Activated naive CD4-positive, alpha-beta T cell treated with anti-CD3 and anti-CD28 coated beads for 36 hours (primary cell): ENCODE data around the gene CLIC4. TPM values are rescaled to one million over a fixed set of nuclear protein-coding genes. Genes with fewer than 3 reads are reported as not detected.

Experiments
- CTCF ChIA-PET: fragments of 350-600 bp; sonication (Branson Sonifier 250); formaldehyde crosslinking; loops from one replicate; lab custom pipeline; 2021; ENCODE audit warnings: antibody characterized with exemption; lab: Charles Lee
- DNase-seq: peaks from one replicate; pipeline ENCODE4 v3.0.0-alpha.2; 2020
- H3K27ac Mint-ChIP-seq: one replicate; pipeline ENCODE4 v1.8.0; 2021; ENCODE audit warnings: mild to moderate bottlenecking, mixed read lengths
- H3K27me3 Mint-ChIP-seq: one replicate; pipeline ENCODE4 v1.8.0; 2021; ENCODE audit warnings: low read depth, mixed read lengths
- H3K36me3 Mint-ChIP-seq: one replicate; pipeline ENCODE4 v1.8.0; 2021; ENCODE audit warnings: low read depth, mixed read lengths
- H3K4me1 Mint-ChIP-seq: one replicate; pipeline ENCODE4 v1.8.0; 2021; ENCODE audit warnings: low read depth, mixed read lengths
- H3K4me3 Mint-ChIP-seq: one replicate; pipeline ENCODE4 v1.8.0; 2021; ENCODE audit warnings: mild to moderate bottlenecking, moderate library complexity, mixed read lengths
- H3K9me3 Mint-ChIP-seq: one replicate; pipeline ENCODE4 v1.8.0; 2021; ENCODE audit warnings: mixed read lengths
- intact Hi-C: fragments of 100-400 bp; cut with micrococcal nuclease; formaldehyde crosslinking; loops from one replicate; pipeline ENCODE4 v1.15.1; 2023
- total RNA-seq, 2 experiments: library from RNA; stranded (reverse); gene quantifications; one replicate each; pipeline ENCODE4 v1.2.3, GENCODE V29; 2021

Gene CLIC4
- total RNA-seq, 2 experiments from 2014 or later = 38.0 to 44.3 TPM

DNA sequence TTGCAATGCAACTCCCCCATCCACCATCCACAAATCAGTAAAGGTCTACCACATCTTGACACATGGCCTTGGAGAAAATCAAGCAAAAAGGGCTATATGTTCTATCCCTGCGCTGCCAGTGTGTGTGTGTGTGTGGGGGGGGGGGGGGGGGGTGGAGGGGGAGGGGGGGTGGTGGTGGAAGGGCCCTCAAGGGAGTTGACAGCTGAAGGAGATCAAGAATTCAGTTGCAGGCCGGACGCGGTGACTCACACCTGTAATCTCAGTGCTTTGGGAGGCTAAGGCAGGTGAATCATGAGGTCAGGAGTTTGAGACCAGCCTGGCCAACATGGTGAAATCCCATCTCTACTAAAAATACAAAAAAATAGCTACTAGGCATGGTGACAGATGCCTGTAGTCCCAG lies 37.6 kb upstream of the CLIC4 start:
- intact Hi-C loops = no loop called here
- CTCF ChIA-PET = no interaction called here
- H3K27me3 Mint-ChIP-seq = no peaks in the 10 kb centered on the region

DNA sequence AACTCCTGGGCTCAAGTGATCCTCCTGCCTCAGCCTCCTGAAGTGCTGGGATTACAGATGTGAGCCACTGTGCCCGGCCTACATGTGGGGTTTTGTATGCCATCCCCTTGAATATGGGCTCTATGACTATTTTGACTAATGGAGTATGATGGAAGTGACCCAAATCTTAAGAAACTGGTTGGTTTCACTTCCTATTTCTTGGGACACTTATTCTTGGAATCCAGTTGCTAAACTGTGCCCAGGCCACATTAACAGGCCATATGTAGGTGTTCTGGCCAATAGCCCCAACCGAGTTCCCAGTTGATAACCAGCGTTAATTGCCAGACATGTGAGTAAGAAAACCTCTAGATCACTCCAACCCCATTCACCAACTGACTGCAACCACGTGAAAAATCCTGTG lies 36.3 kb upstream of the CLIC4 start:
- H3K27ac Mint-ChIP-seq = no peak overlapping the region
- H3K27me3 Mint-ChIP-seq = no peaks in the 10 kb centered on the region
- H3K36me3 Mint-ChIP-seq = no peaks in the 10 kb centered on the region
- H3K4me1 Mint-ChIP-seq = peaks cover 10% of the 10 kb centered on the region
- intact Hi-C loops = no loop called here
- DNase-seq = no peak
- CTCF ChIA-PET = no interaction called here
- H3K4me3 Mint-ChIP-seq = no peak overlapping the region
- no peaks in the 10 kb centered on the region for H3K9me3 Mint-ChIP-seq

More for the DNA sequence above, 37.6 kb upstream of the CLIC4 start:
- H3K9me3 Mint-ChIP-seq = no peaks in the 10 kb centered on the region
- DNase-seq = no peak
- peaks cover 10% of the 10 kb centered on the region for H3K4me1 Mint-ChIP-seq
- no peak overlapping the region for H3K4me3 Mint-ChIP-seq
- no peaks in the 10 kb centered on the region for H3K36me3 Mint-ChIP-seq
- H3K27ac Mint-ChIP-seq = no peak overlapping the region

DNA sequence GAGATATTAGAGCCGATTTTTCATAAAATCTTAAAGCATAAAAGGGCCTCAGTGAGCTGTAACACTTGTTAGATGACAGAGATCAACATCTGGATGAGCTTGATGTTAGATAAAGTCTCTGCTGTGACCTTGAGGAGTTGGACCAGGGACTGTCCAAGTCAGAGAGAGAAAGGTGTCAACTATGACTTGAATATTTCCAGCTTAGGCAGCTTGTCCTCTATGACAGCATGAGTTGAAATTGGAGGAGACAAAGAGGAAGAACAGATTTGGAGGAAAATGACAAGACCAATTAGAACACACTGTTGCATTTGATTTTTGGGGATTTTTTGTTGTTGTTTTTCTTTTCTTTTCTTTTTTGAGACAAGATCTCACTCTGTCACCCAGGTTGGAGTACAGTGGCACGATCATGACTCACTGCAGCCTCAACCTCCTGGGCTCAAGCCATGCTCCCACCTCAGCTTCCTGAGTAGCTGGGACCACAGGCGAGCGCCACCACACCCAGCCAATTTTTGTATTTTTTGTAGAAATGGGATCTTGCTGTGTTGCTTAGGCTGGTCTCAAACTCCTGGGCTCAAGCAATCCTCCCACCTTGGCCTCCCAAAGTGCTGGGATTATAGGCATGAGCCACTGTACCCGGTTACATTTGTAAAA lies 35.3 kb upstream of the CLIC4 start:
- Mint-ChIP-seq H3K4me1 (peaks cover 10% of the 10 kb centered on the region), H3K36me3 (no peaks in the 10 kb centered on the region), H3K27ac (no peak overlapping the region), H3K27me3 (no peaks in the 10 kb centered on the region), H3K4me3 (no peak overlapping the region), H3K9me3 (no peaks in the 10 kb centered on the region)
- CTCF ChIA-PET = interaction anchor here (0.7 to 1.0 kb wide), 3 partner anchors 21 to 812 kb away, joined by 3 to 8 read pairs (median 4); no protein-coding TSS in a partner anchor
- DNase-seq = no peak
- intact Hi-C loops = no loop called here

DNA sequence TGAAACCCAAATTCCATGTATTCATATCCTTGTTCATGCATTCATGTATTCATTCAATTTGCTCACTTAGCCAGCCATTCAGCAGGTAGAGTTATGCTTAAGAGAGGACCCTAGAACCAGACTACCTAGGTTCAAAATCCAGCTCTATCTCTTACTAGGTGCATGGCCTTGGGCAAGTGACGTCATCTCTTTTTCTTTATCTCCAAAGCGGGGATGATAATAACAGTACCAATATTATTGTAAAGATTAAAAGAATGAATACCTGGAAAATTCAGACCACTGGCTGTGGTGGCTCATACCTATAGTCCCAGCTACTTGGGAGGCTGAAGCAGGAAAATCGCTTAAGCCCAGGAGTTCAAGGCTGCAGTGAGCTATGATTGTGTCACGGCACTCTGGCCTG lies 33.9 kb upstream of the CLIC4 start:
- Mint-ChIP-seq H3K27me3 (no peaks in the 10 kb centered on the region), H3K4me1 (peaks cover 3% of the 10 kb centered on the region), H3K36me3 (no peaks in the 10 kb centered on the region), H3K9me3 (no peaks in the 10 kb centered on the region), H3K27ac (no peak overlapping the region), H3K4me3 (no peak overlapping the region)
- CTCF ChIA-PET = interaction anchor here (0.6 to 1.0 kb wide), 3 partner anchors 14 to 124 kb away, joined by 3 to 4 read pairs (median 3); no protein-coding TSS in a partner anchor
- DNase-seq = no peak
- intact Hi-C loops = no loop called here

DNA sequence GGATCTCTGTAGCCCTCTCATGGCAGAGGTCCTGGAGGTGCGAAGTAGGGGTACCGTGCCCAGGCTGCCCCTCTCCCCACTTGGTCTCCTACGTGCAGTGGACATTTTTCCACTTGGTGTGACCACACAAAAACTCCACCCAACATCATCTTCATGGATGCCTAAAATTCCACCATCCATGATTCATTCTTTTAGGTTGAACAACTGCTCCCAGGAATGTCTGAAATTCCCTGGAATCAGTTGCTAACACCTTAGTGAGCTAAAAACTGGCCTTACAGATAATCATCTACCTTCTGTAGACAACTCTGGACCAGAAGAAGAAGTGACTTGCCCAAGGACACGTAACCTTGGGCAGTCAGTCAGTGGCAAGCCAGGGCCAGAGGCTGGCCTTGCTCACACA lies 32.1 kb upstream of the CLIC4 start:
- DNase-seq = no peak
- Mint-ChIP-seq H3K27ac (no peak overlapping the region), H3K4me3 (no peak overlapping the region), H3K9me3 (no peaks in the 10 kb centered on the region), H3K36me3 (no peaks in the 10 kb centered on the region), H3K4me1 (peaks cover 3% of the 10 kb centered on the region), H3K27me3 (no peaks in the 10 kb centered on the region)
- intact Hi-C loops = no loop called here
- CTCF ChIA-PET = interaction anchor here (2.9 kb wide), 1 partner anchor 24 kb away, joined by 6 read pairs; no protein-coding TSS in a partner anchor

DNA sequence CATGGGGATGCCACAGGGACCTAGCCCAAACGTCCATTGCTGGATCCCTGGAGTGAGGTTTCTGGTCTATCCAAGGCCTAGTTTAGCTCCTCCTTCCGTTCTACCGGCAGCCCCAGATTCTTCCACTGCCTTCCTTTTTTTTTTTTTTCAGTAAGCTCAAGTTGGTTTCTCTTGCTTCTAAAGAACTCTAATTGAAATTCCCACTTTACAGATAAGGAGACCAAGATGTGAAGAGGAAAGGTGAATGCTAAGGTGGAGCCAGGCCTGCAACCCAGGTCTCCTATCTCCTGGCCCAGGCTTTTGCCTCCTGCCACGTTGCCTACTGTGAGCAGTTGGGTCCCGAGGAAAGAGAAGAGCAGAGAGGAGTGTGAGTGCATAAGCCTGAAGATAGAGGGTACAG lies 31.5 kb upstream of the CLIC4 start:
- H3K27ac Mint-ChIP-seq = no peak overlapping the region
- H3K4me1 Mint-ChIP-seq = peaks cover 3% of the 10 kb centered on the region
- H3K9me3 Mint-ChIP-seq = no peaks in the 10 kb centered on the region
- H3K36me3 Mint-ChIP-seq = no peaks in the 10 kb centered on the region
- intact Hi-C loops = no loop called here
- no peaks in the 10 kb centered on the region for H3K27me3 Mint-ChIP-seq
- DNase-seq = no peak
- no peak overlapping the region for H3K4me3 Mint-ChIP-seq
- CTCF ChIA-PET = interaction anchor here (0.6 to 2.9 kb wide), 2 partner anchors 25 to 490 kb away, joined by 3 to 6 read pairs; no protein-coding TSS in a partner anchor

DNA sequence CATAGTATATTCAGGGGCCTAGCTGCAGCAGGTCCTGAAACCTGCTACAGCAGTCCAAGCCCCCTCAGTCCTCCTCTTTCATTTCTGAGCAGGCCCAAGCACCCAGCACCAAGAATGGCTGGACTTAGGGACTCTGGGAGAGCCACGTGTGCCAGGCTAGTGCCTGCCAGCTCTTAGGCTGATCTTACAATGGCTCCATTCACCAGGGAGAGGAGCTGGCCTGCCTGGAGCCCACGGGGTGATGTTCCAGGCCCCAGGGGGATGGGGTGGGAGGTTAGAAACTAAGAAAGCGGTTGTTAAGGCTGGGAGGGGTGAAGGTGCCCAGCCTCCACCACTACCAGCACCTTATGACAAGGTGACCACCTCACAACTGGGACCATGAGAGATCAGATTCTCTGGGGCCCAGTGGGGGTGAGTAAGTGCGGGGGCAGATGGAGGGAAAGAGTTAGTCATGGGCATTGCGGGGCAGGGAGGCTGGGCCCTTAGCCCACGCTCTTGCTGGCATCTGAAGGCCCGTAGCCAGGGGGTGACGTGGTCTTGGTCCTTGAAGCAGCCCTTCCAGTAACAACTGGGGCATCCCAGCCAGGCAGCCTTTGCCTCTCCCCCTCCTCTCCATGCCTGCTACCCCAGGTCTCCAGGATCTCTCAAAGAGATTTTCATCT lies 30.3 kb upstream of the CLIC4 start:
- Mint-ChIP-seq H3K4me3 (no peak overlapping the region), H3K9me3 (no peaks in the 10 kb centered on the region), H3K4me1 (no peaks in the 10 kb centered on the region), H3K36me3 (no peaks in the 10 kb centered on the region), H3K27ac (no peak overlapping the region), H3K27me3 (no peaks in the 10 kb centered on the region)
- no peak for DNase-seq
- intact Hi-C loops = no loop called here
- CTCF ChIA-PET = interaction anchor here (0.5 to 2.9 kb wide), 2 partner anchors 26 to 1124 kb away, joined by 3 to 6 read pairs; no protein-coding TSS in a partner anchor

DNA sequence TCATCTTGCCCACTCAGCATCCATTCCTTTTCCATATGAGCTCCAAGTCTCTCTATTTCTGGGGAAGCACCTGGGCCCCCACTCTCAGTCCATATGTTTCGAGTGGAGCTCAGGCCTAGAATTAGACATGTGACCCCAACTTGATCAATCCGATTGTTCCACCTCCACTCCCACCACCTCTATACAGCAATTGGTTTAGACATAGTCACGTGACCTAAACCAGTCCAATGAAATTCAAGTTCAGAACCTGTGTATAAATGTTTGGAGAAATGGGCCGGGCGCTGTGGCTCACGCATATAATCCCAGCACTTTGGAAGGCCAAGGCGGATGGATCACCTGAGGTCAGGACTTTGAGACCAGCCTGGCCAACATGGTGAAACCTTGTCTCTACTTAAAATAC lies 29.6 kb upstream of the CLIC4 start:
- Mint-ChIP-seq H3K9me3 (no peaks in the 10 kb centered on the region), H3K4me3 (no peak overlapping the region), H3K27me3 (no peaks in the 10 kb centered on the region), H3K36me3 (no peaks in the 10 kb centered on the region), H3K4me1 (no peaks in the 10 kb centered on the region), H3K27ac (no peak overlapping the region)
- intact Hi-C loops = no loop called here
- DNase-seq = no peak
- CTCF ChIA-PET = no interaction called here

DNA sequence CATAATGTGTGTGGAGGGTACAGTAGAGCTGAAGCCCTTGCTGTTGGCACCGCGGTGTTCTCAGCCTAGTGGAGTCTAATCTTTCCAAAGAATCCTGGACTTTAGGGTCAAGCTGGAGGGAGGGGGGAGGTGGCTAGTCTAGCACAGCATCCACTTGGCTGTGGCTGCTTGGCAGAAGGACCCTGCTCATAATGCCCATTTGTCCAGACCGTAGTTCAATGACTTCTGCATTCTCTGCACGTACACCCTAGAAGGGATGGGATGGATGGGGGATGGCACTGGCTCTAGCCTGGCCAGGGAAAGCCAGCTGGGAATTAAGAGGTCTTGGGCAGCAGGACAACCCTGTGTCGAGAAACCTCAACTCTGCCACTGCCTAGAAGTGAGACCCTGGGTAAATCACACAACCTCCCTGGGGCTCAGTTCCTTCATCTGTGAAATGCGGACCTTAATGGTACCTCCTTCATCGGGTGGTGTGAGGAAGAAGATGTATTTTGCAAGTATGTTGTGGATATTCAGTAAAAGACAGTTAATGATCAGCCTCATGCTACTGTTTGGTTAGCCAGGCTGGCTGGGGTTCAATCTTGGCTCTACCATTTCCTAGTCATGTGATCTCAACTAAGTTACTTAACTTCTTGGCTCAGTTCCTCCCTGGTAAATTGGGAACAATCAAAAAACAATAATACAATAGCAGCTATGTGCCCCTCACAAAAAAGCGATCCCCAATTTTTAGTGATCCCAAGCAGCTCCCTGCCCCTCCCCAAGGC lies 27.2 kb upstream of the CLIC4 start:
- peaks cover 10% of the 10 kb centered on the region for H3K4me1 Mint-ChIP-seq
- DNase-seq = no peak
- peaks cover 2% of the 10 kb centered on the region for H3K9me3 Mint-ChIP-seq
- H3K27me3 Mint-ChIP-seq = no peaks in the 10 kb centered on the region
- no peak overlapping the region for H3K4me3 Mint-ChIP-seq
- intact Hi-C loops = no loop called here
- no peak overlapping the region for H3K27ac Mint-ChIP-seq
- no peaks in the 10 kb centered on the region for H3K36me3 Mint-ChIP-seq
- CTCF ChIA-PET = interaction anchor here (1.6 kb wide), 1 partner anchor 29 kb away, joined by 5 read pairs; no protein-coding TSS in a partner anchor

DNA sequence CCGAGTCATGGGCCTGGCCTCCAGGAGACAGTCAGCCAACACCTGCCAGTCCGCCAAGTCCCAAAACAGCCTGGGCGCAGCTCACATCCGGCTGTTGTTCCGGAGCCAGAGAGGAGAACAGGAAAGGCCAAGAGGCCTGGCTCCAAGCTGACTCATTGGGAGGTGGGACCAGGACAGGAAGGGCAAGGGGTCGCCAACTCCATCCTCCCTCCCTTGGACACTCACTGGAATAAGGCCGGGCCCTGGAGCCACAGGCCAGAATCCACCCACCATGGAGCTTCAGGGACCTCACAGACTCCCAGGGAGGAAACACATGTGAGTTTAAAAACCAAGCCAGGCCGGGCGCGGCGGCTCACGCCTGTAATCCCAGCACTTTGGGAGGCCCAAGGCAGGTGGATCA lies 25.1 kb upstream of the CLIC4 start:
- Mint-ChIP-seq H3K27ac (no peak overlapping the region), H3K4me1 (peaks cover 10% of the 10 kb centered on the region), H3K4me3 (no peak overlapping the region), H3K36me3 (no peaks in the 10 kb centered on the region), H3K9me3 (peaks cover 2% of the 10 kb centered on the region), H3K27me3 (no peaks in the 10 kb centered on the region)
- DNase-seq = no peak
- intact Hi-C loops = no loop called here
- CTCF ChIA-PET = no interaction called here

DNA sequence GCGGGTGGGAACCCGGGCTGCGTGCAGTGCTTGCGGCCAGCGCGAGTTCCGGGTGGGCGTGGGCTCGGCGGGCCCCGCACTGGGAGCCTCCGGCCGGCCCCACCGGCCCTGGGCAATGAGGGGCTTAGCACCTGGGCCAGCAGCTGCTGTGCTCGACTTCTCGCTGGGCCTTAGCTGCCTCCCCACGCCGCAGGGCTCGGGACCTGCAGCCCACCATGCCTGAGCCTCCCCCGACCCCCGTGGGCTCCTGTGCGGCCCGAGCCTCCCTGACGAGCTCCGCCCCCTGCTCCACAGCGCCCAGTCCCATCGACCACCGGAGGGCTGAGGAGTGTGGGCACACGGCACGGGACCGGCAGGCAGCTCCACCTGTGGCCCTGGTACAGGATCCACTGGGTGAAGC lies 23.7 kb upstream of the CLIC4 start:
- CTCF ChIA-PET = interaction anchor here (1.4 kb wide), 1 partner anchor 23 kb away, joined by 3 read pairs; the partner anchor contains the start of gene CLIC4
- Mint-ChIP-seq H3K9me3 (peaks cover 2% of the 10 kb centered on the region), H3K27ac (no peak overlapping the region), H3K36me3 (no peaks in the 10 kb centered on the region), H3K4me3 (no peak overlapping the region), H3K27me3 (no peaks in the 10 kb centered on the region), H3K4me1 (peaks cover 10% of the 10 kb centered on the region)
- intact Hi-C loops = no loop called here
- DNase-seq = no peak
